ENCODE results near the gene ACTG2.

Gene ACTG2

GRCh38 chr2:73915437-73915993, 22.7 kb downstream of the ACTG2 start:
- no peak for DNase-seq

- no peak for DNase-seq
Observed at GRCh38 chr2:73916666-73917065, 23.9 kb downstream of the ACTG2 start.

GRCh38 chr2:73917296-73917695, 24.5 kb downstream of the ACTG2 start:
- DNase-seq = no peak

- DNase-seq = no peak
Observed at GRCh38 chr2:73917696-73918207, 24.9 kb downstream of the ACTG2 start.

- DNase-seq = no peak
Observed at GRCh38 chr2:73918856-73919255, 26.0 kb downstream of the ACTG2 start.

GRCh38 chr2:73919596-73920228, 26.9 kb downstream of the ACTG2 start:
- no peak for DNase-seq

GRCh38 chr2:73920577-73921545, 28.1 kb downstream of the ACTG2 start:
- DNase-seq = no peak

- DNase-seq = no peak
Observed at GRCh38 chr2:73921581-73921980, 28.8 kb downstream of the ACTG2 start.

GRCh38 chr2:73922681-73923080, 29.9 kb downstream of the ACTG2 start:
- DNase-seq = no peak

GRCh38 chr2:73925033-73925704, 32.4 kb downstream of the ACTG2 start:
- no peak for DNase-seq

GRCh38 chr2:73925853-73926492, 33.2 kb downstream of the ACTG2 start:
- no peak for DNase-seq

- peak; percentile 95 for DNase-seq
Observed at GRCh38 chr2:73926493-73927327, 33.9 kb downstream of the ACTG2 start, which contains the start of gene DGUOK. Gene DGUOK (plus strand): TSS chr2:73926880. CDS start chr2:73926911, 31 bp downstream.

GRCh38 chr2:73927344-73927743, 34.5 kb downstream of the ACTG2 start:
- no peak for DNase-seq

- DNase-seq = no peak
Observed at GRCh38 chr2:73928963-73929347, 36.1 kb downstream of the ACTG2 start.

GRCh38 chr2:73930386-73930785, 37.6 kb downstream of the ACTG2 start:
- DNase-seq = no peak

- DNase-seq = no peak
Observed at GRCh38 chr2:73931531-73932500, 39.0 kb downstream of the ACTG2 start.

GRCh38 chr2:73933194-73933593, 40.4 kb downstream of the ACTG2 start:
- DNase-seq = peak; percentile 36

GRCh38 chr2:73935641-73936040, 42.8 kb downstream of the ACTG2 start:
- DNase-seq = no peak

GRCh38 chr2:73937103-73937885, 44.5 kb downstream of the ACTG2 start:
- DNase-seq = no peak
